SU-DHL-6 (cell line): ENCODE data around the gene CDK6.

ENCODE experiments used
- CTCF ChIP-seq: fragments of 200-600 bp; sonication (generic); IDR thresholded peaks from one replicate; pipeline ENCODE4 v1.5.1; 2017; ENCODE audit warnings: antibody characterized with exemption, mild to moderate bottlenecking, low read length, moderate library complexity; ENCODE audit not compliant: insufficient read depth, poor library complexity, severe bottlenecking
- EZH2phosphoT487 ChIP-seq: fragments of 200-600 bp; sonication (generic), shearing (Covaris generic); conservative IDR thresholded peaks from 2 replicates; pipeline ENCODE4 v1.6.1; 2018; ENCODE audit warnings: mild to moderate bottlenecking, antibody characterized with exemption, low read length, moderate library complexity, mixed read lengths

- TF ChIP-seq CTCF, result no peak
- no peak for TF ChIP-seq EZH2phosphoT487
Observed at GRCh38 chr7:92644406-92645113, 191.8 kb downstream of the CDK6 start.
